GM21723 (cell line): ENCODE measurements around the gene CCN5.
"Not testable (repeated sequence)": the region's sequence is repeated elsewhere in the genome, so short reads cannot be mapped to it uniquely, and the experiment has no call there.

Experiments used
- ATAC-seq: cut with Tn5 transposase; IDR thresholded peaks from one replicate; pipeline ENCODE4 v1.9.1; 2021; ENCODE audit warnings: mild to moderate bottlenecking, moderate library complexity; ENCODE audit not compliant: unreplicated experiment

Gene CCN5

GRCh38 chr20:44714701-44715498 lies at the start of gene CCN5:
TSS of gene CCN5 (plus strand) at chr20:44715369. CDS start at chr20:44715391, 22 bp downstream.
- no peak for ATAC-seq

- ATAC-seq = no peak
Measured at GRCh38 chr20:44666066-44666465, 49.1 kb upstream of the CCN5 start.

GRCh38 chr20:44670851-44671250 lies 44.3 kb upstream of the CCN5 start:
- not testable (repeated sequence) for ATAC-seq

GRCh38 chr20:44671541-44671940 lies 43.6 kb upstream of the CCN5 start:
- ATAC-seq = not testable (repeated sequence)

- ATAC-seq = not testable (repeated sequence)
Measured at GRCh38 chr20:44672318-44672902, 42.8 kb upstream of the CCN5 start.

- no peak for ATAC-seq
Measured at GRCh38 chr20:44678242-44678641, 36.9 kb upstream of the CCN5 start.

- no peak for ATAC-seq
Measured at GRCh38 chr20:44678990-44679611, 36.1 kb upstream of the CCN5 start.

- ATAC-seq = no peak
Measured at GRCh38 chr20:44681796-44682566, 33.2 kb upstream of the CCN5 start.

- peak; percentile 72 for ATAC-seq
Measured at GRCh38 chr20:44683263-44684046, 31.7 kb upstream of the CCN5 start.

- no peak for ATAC-seq
Measured at GRCh38 chr20:44684047-44684967, 30.9 kb upstream of the CCN5 start.

GRCh38 chr20:44686934-44687333 lies 28.2 kb upstream of the CCN5 start:
- no peak for ATAC-seq

GRCh38 chr20:44688053-44688625 lies 27.0 kb upstream of the CCN5 start:
- ATAC-seq = no peak

GRCh38 chr20:44689809-44690208 lies 25.4 kb upstream of the CCN5 start:
- ATAC-seq = no peak

- ATAC-seq = no peak
Measured at GRCh38 chr20:44690781-44691423, 24.3 kb upstream of the CCN5 start.

- no peak for ATAC-seq
Measured at GRCh38 chr20:44691424-44692423, 23.4 kb upstream of the CCN5 start.

GRCh38 chr20:44692932-44693480 lies 22.2 kb upstream of the CCN5 start:
- no peak for ATAC-seq

GRCh38 chr20:44693627-44694026 lies 21.5 kb upstream of the CCN5 start:
- ATAC-seq = no peak
